Fibroblast of the aortic adventitia (primary cell): Measurements from ENCODE around the gene VEZT. TPM values are rescaled to one million over a fixed set of nuclear protein-coding genes. Genes with fewer than 3 reads are reported as not detected.

Experiments used
- DNase-seq: peaks from one replicate; pipeline ENCODE4 v3.0.0-alpha.2; 2010; ENCODE audit warnings: low read depth
- H3K4me3 ChIP-seq: 2 replicates; pipeline ENCODE4 v1.5.1; 2011; ENCODE audit warnings: low read depth, mild to moderate bottlenecking, control low read depth, low read length, moderate library complexity
- CTCF ChIP-seq: IDR thresholded peaks from 2 replicates; pipeline ENCODE4 v1.5.1; 2011; ENCODE audit warnings: mild to moderate bottlenecking, low read length, control low read depth, inconsistent platforms; ENCODE audit not compliant: insufficient read depth
- total RNA-seq: library from RNA; depleted of rRNA; stranded (reverse); fragments of >200 nt; gene quantifications from 2 replicates; pipeline ENCODE4 v1.2.3, GENCODE V29; 2012; ENCODE audit warnings: low replicate concordance

Gene VEZT
- total RNA-seq, 1 donor = 98.6 TPM

- no peak for TF ChIP-seq CTCF
- DNase-seq = no peak
- H3K4me3 ChIP-seq = no peak overlapping the region
These were observed 39.5 kb upstream of the VEZT start for GRCh38 chr12:95178136-95178535.

- no peak overlapping the region for H3K4me3 ChIP-seq
- no peak for TF ChIP-seq CTCF
- no peak for DNase-seq
These were observed 38.6 kb upstream of the VEZT start for GRCh38 chr12:95179011-95179410.

GRCh38 chr12:95181103-95181502 lies 36.5 kb upstream of the VEZT start:
- DNase-seq = no peak
- no peak for TF ChIP-seq CTCF
- H3K4me3 ChIP-seq = no peak overlapping the region

- H3K4me3 ChIP-seq = no peak overlapping the region
- no peak for TF ChIP-seq CTCF
- peak; percentile 71 for DNase-seq
These were observed 34.7 kb upstream of the VEZT start for GRCh38 chr12:95182868-95183415.

- TF ChIP-seq CTCF = no peak
- no peak for DNase-seq
- H3K4me3 ChIP-seq = no peak overlapping the region
These were observed 33.5 kb upstream of the VEZT start for GRCh38 chr12:95184121-95184520.

- H3K4me3 ChIP-seq = no peak overlapping the region
- TF ChIP-seq CTCF = no peak
- no peak for DNase-seq
These were observed 32.5 kb upstream of the VEZT start for GRCh38 chr12:95185072-95185471.

GRCh38 chr12:95185854-95186253 lies 31.8 kb upstream of the VEZT start:
- H3K4me3 ChIP-seq = no peak overlapping the region
- DNase-seq = no peak
- no peak for TF ChIP-seq CTCF
